GM19463 (cell line): Measurements from ENCODE around the gene HDAC4.

Experiments used
- ATAC-seq: cut with Tn5 transposase; IDR thresholded peaks from one replicate; pipeline ENCODE4 v1.9.1; 2021; ENCODE audit warnings: mild to moderate bottlenecking, moderate library complexity; ENCODE audit not compliant: unreplicated experiment

Gene HDAC4

DNA sequence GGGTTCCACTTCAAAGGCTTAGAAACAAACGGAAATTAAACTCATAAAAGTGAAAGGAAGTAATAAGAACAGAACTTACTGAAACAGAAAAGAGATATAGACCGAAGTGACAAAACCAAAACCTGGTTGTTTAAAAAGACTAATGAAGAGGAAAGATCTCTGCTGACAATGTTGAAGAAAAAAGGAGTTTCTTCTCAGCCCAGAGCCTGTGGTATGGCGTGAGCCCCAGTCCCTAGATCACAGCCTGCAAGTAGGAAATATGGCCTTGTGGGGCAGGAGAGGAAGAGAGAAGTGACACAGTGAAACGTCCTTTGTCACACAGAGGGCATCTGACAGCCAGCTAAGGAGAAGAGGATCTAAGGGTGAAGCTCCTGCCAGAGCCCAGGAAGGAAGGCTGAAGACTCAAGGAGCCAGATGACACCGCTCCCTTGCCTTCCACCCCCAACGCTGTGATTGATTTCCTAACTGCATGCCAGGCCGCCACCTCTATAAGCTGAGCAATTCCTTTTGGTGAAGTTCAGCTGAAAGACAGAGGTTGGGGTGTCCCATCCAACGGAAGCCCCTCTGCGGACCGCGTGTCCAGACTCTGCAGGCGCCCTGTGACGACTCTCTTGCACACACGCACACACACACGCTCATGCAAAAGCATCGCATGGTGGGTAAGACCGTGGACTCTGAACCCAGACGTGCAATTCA, 141.1 kb downstream of the HDAC4 start:
- ATAC-seq, result peak; percentile 62

DNA sequence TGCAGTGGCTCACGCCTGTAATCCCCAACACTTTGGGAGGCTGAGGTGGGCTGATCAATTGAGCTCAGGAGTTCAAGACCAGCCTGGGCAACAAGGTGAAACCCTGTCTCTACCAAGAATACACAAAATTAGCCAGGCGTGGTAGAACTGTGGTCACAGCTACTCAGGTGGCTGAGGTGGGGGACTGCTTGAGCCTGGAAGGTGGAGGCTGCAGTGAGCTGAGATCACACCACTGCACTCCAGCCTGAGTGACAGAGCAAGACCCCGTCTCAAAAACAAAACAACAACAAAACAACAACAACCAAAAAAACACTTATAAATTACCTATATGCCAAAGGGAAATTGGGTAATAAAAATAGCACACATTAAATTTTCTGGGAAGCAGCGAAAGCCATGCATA, 141.6 kb downstream of the HDAC4 start:
- ATAC-seq, result peak; percentile 61

DNA sequence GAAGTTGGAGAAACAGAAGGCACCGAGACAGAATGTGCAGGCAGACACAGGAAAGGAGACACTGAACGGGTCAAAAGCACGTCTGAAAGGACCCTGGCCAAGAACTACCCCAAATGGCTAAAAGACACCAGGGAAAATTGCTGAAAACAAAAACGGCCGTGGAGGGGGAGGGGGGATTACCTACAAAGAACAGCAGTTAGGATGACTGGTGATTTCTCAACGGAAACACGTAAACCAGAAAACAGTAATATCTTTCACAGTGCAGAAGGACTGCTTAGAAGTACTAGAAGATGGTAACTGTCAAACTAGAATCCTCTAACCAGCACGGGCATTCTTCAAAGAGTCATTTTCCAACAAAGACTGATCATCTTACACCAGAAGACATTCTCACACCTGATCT, 142.6 kb downstream of the HDAC4 start:
- ATAC-seq, result no peak

DNA sequence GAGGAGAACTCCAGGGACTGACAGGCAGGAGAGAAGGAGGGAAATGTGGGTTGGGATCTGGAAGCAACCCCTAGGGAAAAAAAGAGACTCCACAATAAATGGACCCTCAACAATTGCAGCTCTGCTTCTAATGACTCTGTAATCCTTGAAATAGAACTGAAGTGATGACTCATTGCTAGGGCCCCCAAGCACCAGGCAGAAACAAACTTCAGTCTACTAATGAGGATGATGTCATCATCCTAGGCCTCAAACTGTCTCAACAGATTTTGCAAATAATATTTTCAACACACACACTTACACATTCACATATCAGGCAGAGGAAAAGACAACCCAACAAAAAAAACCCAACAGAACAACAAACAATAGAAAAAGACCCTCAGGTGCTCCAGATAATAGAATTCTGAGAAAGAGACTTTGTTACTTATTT, 143.3 kb downstream of the HDAC4 start:
- no peak for ATAC-seq

DNA sequence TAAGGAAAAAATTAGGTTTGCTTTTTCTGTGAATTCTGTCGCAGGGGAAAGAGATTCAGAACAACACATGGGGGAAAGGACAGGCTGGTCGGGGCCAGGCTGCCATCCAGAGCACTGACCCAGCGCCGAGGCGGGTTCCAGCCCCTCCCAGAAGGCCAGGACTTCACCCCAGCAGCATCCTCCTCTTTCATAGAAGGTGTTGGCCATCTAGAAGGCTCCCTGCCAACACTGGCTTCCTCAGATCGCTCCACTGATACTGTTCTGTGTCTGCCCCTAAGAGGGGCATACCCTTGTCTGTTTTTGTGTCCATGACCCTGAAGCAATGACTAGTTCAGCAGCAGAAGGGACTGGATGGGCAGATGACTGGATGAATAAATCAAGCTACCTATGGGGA, 144.5 kb downstream of the HDAC4 start:
- no peak for ATAC-seq

DNA sequence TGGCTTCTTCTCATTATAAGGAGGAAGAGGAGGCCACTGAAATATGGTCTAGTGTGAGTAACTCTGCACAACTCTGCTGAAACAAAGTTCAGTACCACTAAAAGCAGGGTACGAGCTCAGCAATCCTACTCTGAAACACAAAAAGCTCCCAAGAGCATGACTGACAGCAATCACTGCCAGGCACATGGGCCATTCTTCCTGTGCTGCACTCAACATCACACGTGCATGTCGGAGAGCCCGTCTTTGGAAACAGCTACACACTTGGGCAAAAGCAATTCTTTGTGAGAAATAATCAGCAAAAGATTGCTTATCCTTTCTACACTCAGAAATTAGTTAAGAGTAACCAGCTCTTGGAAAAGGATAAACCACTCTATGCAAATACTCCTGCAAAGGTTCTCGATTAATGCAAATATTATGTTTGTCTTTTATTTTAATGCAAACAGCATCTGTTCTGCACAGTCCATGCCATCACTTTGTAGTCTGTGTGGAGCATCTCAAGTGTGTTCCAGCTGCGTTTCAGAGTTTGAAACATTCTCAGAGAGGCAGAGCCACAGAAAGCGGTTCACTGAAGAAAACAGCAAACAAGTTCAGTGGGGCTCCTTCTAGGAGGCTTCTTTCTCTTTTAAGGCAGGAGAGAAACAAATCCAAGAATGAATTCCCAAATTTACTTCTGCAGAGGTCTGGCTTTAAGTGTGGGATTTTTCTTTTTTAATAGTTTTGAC, 145.0 kb downstream of the HDAC4 start:
- no peak for ATAC-seq

DNA sequence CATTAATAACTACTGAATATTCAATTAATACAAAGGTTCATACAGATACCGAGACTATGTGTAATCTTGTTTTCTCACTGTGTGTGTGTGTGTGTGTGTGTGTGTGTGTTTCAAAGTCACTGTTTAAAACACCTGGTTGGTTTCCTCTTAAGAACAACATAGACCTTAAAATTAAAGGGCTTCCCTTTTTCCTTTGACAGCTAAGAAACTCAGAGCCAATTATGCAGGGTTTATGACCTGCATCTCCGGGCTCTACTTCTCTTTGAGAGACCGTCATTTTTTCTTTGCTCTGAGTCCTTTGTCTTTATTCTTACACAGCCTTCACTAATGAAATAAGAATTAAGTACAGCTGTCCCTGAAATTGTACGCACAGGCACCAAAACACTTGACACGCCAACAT, 145.6 kb downstream of the HDAC4 start:
- no peak for ATAC-seq

DNA sequence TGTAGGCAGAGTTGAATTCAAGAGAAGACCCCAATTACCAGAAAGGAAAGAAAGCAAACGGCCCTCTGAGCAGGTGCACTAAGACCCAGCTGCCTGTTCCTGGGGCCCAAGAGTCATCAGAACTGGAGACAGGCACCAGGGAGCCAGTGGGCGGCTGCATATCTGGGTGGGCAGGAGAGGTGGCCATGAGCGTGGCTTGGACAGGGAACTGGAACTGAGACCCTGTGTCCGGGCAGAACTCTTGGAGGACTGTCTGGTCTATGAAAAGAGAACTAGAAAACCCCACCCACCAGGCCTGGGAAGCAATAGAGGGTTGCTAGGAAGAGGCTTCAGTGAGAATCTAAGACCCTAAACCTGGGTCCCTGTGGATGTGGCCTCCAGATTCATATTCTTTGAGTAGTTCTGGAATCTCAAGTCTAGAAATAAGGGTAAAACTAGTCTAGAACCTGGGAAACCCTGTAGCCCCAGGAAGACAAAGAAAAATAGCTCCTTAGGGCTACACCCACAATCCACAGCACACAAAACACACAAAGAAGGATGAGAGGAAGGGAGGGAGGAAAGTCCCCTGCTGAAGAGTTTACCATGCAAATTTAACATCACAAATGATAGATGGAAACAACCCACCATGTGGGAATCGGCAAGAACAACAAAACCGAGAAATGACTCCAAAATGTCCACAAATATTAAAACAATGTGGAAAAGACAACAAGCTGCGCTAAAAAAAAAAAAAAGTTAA, 147.0 kb downstream of the HDAC4 start:
- ATAC-seq, result no peak

DNA sequence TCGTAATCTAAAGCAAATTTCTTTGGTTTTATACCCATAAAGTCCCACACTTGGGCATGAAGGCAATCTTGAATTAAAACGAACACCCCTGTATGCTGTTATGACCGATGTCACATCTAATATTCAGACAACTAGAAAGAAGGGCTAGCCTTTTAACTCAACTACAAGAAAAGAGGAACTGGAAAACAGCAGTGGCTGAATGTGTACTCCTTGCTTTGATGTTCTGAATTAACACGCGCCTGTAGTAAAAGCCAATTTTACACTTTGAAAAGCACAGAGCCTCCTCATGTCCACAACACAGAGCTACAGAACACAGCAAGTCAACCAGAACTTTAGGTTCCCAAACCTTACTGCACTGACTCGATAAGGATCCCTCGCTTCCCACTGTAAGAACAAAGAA, 147.6 kb downstream of the HDAC4 start:
- ATAC-seq, result peak; percentile 73

DNA sequence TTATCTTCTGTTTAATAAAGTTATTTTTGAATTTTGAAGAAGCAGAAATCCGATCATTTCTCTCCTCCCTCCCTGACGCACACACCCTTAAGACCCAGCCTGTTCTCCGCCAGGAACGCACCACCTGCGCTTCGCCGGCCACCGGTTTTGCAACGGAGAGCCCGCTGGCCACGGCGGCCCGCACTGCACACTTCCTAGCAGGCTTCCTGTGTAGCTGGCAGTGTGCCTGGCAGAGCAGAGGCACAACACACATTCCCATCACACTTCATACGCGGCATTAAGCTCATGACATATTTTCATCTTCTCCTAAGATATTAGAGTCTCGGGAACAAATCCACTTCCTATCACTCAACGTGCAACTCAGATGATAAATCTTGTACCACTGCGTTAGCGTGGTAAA, 148.0 kb downstream of the HDAC4 start:
- ATAC-seq, result no peak

DNA sequence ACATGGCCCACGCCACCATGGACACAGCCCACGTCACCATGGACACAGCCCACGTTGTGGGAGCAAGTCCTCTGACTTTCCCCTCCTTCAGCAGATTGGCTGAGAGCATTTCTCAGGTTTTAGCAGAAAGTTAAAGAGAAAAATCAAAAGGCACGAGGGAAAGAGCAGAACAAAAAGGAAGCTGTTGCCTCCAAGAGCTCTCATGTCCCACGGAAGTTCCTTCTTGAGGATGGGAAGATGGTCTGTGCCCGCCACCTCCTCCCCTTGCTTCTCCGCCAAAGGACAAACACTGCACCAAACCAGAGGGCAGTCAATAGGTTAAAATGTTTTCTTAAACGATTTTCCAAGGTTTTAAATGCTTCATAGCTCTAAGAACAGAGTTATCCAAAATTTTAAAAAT, 148.4 kb downstream of the HDAC4 start:
- ATAC-seq, result no peak

DNA sequence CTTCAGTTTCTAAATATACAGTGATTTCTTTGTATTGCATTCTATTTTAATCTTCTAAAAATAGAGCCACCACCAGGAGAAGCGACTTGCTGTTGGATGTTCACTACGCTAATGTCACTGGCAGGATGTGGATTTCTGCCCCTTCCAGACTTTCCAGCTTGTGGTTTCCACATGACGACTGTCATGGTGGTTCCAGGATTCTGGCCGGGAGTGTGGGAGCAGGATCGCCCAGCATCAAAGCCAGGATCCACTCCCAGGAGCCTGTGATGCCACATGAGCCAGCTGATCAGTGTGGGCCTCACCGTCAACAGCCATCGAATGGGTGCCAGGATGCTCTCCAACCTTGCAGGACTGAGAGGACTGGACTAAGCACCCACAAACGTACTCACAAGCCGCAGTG, 148.8 kb downstream of the HDAC4 start:
- no peak for ATAC-seq

DNA sequence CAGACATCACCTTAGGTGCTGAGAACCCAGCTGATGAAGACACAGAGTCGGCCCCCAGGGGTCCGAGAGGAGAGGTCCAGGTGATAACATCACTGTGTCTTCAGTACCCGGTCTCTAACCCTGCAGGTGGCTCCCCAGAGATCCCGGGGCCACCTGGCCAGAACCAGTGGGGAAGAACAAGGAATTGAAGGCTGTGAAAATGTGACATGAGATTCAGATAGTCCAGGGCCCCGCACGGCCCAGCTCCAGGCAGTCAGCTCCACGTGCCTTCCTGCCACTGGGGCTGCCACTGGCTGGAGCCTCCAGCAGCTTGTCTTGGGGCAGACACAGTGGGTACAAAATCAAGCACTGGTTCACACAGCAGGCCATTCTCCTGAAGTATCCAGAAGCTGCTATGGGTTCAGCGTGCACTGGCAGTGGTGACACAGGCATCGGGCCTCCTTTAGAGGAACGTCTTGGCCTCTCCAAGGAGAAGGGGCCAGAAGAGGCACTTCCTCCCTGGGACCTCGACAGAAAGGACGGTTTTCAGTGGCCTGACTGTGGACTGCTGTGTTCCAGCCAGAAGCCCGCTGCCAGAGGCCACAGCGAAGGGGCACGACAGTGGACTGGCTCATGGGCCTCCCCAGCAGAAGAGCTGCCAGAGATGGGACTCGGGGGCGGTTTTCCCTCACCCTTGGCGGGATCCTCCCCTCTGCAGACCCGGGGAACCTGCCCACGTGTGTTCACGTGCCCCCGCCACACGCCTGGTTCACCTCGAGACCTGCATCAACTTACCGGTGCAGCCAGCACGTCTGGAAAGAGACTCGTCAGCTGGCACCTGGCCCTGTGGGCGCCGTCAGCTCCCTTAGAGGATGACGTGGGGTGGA, 150.4 kb downstream of the HDAC4 start:
- no peak for ATAC-seq

DNA sequence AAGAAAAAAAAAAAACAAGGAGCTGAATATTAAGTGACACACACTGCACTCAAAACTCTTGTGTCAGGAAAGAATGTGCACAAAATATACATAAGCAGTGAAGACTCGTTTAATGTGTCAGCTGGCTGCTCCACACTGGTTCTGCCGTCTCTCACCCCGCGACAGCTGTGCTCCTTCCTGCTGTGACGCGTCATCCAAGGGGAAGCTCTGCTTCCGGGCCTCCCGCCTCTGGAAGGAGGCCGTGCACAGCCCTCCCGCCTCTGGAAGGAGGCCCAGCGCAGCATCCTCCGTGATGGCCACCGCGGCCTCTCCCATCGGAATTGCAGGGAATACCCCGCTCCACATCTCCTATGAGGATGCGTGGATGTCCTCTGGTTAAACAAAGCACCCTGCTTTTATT, 151.0 kb downstream of the HDAC4 start:
- ATAC-seq, result no peak

DNA sequence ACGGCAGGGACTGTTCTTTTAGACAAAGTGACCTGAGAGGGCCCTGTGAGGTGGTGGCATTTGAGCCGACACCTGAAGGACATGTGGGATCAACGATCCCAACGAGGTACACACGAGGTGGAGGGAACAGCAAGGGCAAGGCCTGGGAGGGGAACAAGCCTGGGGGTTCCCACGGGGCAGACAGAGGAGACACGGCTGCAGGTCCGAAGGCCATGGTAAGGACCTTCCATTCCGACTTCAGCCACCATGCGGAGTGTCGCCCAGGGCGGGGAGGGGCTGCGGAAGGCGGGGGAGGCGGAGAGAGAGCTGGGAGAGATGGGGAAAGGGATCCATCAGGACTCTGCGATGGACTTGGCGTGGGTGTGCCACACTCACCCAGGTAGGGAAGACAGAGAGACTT, 151.8 kb downstream of the HDAC4 start:
- ATAC-seq, result no peak

DNA sequence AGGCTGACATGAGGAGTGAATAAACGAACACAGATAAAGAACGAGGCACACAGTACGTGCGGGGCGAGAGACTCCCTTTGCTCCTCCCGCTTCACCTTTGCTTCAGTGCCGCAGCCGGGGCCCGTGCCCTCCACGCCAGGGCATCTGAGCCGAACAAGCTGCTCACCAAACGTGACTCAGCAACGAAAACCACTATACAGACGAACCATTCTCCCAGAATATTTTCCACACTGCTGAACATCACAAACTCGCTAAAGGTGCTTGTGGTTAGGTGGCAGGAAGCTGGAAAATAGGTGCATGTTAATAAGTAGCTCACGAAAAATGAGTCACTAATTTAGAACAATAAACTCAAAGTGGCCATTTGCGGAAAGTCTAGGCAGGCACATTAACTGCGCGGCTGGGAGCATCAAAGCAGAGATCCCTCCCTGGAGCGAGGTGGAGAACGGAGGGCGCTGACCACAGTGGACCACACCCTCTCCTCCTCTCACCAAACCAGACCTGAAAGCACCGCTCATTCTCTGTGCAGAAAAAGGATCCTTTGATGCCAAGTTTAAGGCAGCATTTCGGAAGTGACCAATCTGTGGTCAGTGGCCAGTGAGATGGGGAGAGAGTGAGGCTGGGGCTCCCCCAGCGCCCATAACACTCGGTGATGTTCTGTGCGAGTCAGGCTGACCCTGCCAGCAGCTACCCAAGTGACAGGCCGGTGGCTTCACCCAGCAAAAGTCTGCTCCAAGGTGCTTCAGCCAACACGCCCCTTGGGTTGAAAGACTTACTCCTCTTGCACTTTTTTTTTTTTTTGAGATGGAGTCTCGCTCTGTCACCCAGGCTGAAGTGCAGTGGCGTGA, 153.2 kb downstream of the HDAC4 start:
- ATAC-seq, result no peak

DNA sequence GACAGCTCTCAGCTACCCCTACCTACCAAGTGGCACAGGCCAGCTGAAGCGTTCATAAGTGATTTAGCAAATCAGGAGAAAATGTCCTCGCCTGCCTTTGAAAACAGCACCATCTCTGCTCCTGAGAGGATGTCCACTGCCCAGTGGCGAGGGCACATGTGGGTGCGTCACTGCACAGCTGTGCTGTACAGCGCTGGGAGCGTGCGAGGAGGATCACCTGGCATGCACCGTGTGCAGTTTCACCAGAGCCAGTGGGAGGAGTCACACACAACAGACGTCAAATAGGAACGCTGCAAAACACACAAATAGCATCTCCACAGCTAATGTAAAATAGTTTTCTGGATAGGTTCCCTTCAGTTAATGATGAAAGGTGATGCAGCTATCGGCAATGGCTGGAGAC, 154.1 kb downstream of the HDAC4 start:
- ATAC-seq, result no peak

DNA sequence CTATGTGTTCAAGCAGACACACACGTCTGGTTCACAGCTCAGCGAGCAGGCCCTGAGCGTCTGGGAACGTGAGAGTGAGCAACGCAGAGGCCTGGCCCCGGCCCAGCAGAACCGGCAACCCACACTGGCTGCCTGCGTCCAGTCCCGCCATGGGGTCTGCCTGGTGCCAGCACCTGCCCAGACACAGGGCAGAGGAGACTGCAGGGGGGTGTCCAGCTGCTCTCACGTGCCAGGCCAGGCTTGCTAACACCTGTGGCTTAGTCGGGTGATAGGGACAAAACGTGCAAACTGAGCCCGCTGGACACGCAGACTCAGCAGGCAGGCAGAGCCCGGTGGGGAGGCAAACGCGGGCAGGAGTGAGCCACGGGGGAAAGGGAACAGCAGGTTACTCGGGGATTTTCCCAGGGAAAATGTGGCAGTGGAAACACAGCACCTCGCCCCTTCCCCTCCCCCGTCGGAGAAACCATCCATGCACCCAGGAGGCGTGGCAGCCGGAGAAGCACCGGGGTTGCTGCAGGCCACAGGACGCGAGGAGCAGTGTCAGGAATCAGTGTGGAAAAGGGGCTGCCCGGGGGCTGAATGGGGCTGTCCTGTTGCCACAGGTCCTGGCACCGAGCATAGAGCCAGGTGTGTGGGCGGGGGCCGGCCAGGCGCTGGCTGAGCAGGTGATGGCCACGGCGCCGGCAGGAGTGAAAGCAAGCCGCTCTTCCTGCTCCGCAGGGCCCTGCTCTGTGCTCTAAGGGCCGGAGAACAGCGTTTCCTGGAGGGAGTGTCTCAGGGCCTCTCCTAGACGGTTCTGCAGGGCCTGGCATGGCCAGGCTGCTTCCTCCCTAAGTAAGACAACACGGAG, 154.7 kb downstream of the HDAC4 start:
- no peak for ATAC-seq

DNA sequence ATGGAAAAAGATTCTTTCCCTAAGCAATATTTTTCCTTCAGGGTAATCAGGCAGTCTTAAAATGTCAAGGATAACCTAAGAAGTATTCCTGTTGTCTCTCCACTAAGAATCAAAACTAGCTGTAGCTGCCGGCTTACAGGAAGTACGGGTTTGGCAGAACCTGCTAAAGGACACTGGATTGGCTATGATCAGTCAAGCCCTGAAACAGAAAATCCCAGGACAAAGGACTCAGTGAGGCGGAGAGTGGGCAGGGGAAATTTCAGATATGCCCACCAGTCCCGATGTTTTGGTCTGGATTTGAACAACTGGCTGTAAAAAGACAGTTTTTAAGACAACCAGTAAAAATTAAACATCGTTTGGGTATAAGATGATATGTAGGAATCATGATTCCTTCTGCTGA, 155.7 kb downstream of the HDAC4 start:
- no peak for ATAC-seq
